Subcutaneous abdominal adipose tissue (tissue), 5 donors: Measurements from ENCODE around the gene KDM4B.

Experiments used
- H3K27ac ChIP-seq: one replicate; pipeline ENCODE4 v1.7.0; 2013; ENCODE audit warnings: low read depth, mild to moderate bottlenecking, inconsistent platforms, low read length, moderate library complexity
- H3K27me3 ChIP-seq, 5 donors: one replicate each; pipeline ENCODE4 v1.7.0; 2013; ENCODE audit warnings: low read length in 5 of 5, inconsistent platforms in 1 of 5; ENCODE audit not compliant: control insufficient read depth in 5 of 5, insufficient read depth in 4 of 5
- H3K36me3 ChIP-seq, 5 donors: one replicate each; pipeline ENCODE4 v1.7.0; 2013; ENCODE audit warnings: low read length in 5 of 5; ENCODE audit not compliant: control insufficient read depth in 5 of 5, insufficient read depth in 5 of 5
- H3K4me1 ChIP-seq, 5 donors: one replicate each; pipeline ENCODE4 v1.7.0; 2013; ENCODE audit warnings: low read length in 5 of 5, mild to moderate bottlenecking in 3 of 5, moderate library complexity in 1 of 5; ENCODE audit not compliant: control insufficient read depth in 5 of 5, insufficient read depth in 5 of 5
- H3K4me3 ChIP-seq, 5 donors: one replicate each; pipeline ENCODE4 v1.7.0; 2013; ENCODE audit warnings: low read length in 5 of 5, low read depth in 1 of 5
- H3K9ac ChIP-seq, 5 donors: one replicate each; pipeline ENCODE4 v1.7.0; 2013; ENCODE audit warnings: low read length in 5 of 5, mild to moderate bottlenecking in 4 of 5, moderate library complexity in 3 of 5
- H3K9me3 ChIP-seq, 5 donors: one replicate each; pipeline ENCODE4 v1.7.0; 2013; ENCODE audit warnings: low read length in 5 of 5; ENCODE audit not compliant: control insufficient read depth in 5 of 5
- donor health status: healthy.
- donor health status: healthy.
- donor health status: healthy.
- donor health status: healthy.
- donor health status: healthy.

KDM4B gene

DNA sequence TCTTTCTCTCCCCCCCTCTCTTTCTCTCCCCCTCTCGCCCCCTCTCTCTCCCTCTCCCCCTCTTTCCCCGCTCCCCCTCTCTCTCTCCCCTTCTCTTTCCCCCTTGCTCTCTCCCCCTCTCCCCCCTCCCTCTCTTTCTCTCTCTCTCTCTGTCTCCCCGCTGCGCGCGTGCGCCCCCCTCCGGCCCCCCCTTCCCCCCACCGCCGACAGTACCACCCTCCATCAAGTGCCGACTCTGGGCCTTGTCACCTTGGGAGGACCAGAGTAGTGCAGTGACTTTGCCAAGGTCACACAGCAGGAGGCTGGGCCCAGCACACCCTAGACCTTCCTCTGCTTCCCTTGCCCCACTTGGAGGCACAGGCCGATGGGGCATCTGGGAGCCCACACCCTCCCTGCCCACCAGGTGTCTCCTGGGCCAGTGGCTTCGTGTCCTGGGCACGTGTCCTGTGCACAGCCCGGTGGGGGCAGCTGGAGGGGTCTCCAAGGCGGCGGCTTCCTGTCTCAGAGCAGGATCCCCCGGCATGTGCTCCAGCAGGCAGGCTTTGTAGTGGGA is 121.6 kb downstream of the KDM4B start:
- Histone ChIP-seq H3K4me1 (peaks cover 0 to 21% (median 18%) of the 10 kb centered on the region in 5 donors), H3K4me3 (no peak overlapping the region), H3K9me3 (no peaks in the 10 kb centered on the region), H3K27me3 (no peaks in the 10 kb centered on the region), H3K9ac (no peak overlapping the region), H3K36me3 (peaks cover 0 to 55% (median 32%) of the 10 kb centered on the region in 5 donors), H3K27ac (no peak overlapping the region)

DNA sequence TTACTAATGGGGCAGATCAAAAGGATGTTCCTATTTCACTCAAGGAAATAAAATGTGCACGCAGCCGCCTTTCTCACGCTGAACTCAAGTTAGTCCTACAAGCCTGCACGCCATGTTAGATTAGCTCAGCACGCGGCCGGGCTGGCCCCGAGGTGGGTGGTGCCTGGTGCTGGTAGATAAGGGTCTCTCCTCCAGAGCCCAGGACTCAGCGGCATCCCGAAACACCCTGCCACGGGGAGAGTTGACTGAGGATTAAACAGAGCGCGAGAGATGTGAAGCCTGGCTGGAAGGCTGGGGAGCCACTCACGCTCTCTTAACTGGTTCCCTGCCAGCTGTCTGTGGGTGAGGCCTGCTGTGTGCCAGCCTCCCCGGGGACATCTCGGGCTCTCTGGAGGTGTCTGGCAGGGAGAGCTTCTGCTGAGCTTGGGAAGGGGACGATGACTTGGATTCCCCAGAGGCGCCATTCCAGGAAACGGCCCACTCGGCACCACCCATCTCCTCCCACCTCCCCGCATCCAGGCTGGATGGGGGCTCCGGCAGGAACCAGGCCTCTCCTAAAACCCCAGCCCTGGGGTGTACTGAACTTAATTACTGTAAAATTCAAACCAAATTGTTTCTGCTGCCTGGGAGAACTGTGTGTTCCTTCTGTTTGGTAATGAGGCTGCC is 122.2 kb downstream of the KDM4B start:
- H3K4me1 ChIP-seq, result peaks cover 0 to 21% (median 18%) of the 10 kb centered on the region in 5 donors
- H3K4me3 ChIP-seq, result no peak overlapping the region
- peak overlapping the region in 2 of 5 donors; percentile 13 to 49 for H3K9ac ChIP-seq
- H3K27me3 ChIP-seq, result no peaks in the 10 kb centered on the region
- H3K36me3 ChIP-seq, result peaks cover 0 to 50% (median 30%) of the 10 kb centered on the region in 5 donors
- no peaks in the 10 kb centered on the region for H3K9me3 ChIP-seq
- H3K27ac ChIP-seq, result no peak overlapping the region

DNA sequence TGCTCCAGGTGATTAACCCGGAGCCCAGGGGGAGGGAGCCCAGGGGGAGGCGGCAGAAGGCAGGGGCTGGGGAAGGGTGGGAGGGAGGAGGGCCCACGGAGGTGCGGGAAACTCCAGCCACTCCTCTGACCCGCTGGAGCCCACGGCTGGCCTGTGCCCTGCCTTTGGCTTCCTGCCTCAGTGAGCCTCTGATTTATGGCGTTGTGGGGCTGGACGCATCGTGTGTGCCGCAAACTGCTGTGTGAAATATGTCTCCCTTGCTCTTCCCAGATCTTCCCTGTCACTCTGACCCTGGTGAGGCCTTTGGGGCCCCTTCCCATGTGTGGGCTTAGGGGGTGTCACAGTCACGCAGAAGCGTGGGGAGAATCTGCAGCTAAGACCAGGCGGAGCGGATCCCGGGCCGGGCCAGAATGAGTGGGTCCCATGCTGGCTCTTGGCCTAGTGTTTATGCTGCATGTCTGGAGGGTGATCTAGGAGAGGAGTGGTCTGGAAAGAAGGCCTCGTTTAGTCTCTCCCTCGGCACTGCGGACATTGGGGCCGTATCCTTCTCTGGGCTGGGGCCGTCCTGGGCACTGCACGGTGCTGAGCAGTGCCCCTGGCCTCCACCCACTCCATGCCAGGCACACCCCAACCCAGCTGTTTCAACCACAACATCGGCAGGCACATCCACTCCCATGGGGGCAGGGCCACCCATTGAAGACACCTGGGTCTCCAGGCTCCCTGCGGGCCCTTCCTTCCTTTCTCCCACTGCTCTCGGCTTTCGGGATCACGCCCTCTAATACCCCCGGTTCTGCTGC is 123.0 kb downstream of the KDM4B start:
- Histone ChIP-seq H3K4me3 (no peak overlapping the region), H3K27ac (no peak overlapping the region), H3K9ac (peak overlapping the region in 1 of 5 donors; percentile 49), H3K27me3 (no peaks in the 10 kb centered on the region), H3K9me3 (no peaks in the 10 kb centered on the region), H3K36me3 (peaks cover 0 to 47% (median 23%) of the 10 kb centered on the region in 5 donors), H3K4me1 (peaks cover 0 to 21% (median 18%) of the 10 kb centered on the region in 5 donors)

DNA sequence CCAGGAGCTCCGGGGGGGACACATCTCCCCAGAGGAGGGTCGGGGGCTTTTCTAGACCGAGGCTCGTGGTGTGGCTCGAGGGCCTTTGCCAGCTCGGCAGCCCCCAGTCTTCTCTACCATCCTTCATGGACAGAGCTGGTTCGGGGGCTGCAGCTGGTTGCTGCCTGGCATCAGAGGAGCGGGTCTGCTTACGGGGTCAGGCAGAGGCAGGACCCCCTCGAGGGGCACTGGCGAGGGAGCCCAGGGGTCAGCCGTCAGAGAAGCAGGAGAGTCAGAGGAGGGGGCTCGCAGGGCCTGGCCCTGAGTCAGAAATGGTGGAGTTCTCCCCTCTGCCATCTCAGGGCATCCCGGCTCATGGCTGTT is 123.5 kb downstream of the KDM4B start:
- H3K4me3 ChIP-seq, result no peak overlapping the region
- peaks cover 0 to 21% (median 18%) of the 10 kb centered on the region in 5 donors for H3K4me1 ChIP-seq
- no peak overlapping the region for H3K9ac ChIP-seq
- H3K27ac ChIP-seq, result no peak overlapping the region
- H3K9me3 ChIP-seq, result peaks cover 0 to under 1% (median 0%) of the 10 kb centered on the region in 5 donors
- no peaks in the 10 kb centered on the region for H3K27me3 ChIP-seq
- H3K36me3 ChIP-seq, result peaks cover 0 to 44% (median 20%) of the 10 kb centered on the region in 5 donors

DNA sequence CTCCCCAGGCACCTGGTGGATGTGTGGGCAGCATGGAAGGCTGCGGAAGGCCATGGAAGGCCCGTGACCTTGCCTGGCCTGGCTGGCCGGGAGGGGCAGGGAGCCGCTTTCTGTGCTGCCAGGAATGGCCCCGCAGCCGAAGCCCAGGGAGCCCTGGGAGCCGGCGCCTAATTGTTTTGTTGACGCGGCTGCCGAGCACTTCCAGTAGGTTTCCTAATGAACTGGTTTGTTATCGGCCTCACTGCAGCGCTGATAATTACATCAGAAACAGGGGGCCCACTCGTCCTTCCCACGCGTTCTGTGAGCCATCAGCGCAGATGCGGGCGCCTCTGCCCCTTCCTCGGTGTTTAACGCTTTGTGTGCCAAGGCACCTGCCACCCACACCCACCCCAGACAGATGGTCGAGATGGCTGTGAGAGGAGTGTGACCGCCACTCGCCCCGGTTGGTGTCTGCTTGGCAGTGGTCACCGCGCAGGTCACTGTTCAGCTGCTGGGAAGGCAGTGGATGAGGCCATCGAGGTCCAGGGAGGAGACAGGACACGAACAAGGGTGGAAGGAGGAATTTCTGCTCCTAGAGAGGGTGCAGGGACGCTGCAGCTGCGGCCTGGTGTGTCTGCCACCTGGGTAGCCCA is 124.5 kb downstream of the KDM4B start:
- Histone ChIP-seq H3K27ac (no peak overlapping the region), H3K9ac (no peak overlapping the region), H3K4me1 (peaks cover 0 to 21% (median 18%) of the 10 kb centered on the region in 5 donors)

DNA sequence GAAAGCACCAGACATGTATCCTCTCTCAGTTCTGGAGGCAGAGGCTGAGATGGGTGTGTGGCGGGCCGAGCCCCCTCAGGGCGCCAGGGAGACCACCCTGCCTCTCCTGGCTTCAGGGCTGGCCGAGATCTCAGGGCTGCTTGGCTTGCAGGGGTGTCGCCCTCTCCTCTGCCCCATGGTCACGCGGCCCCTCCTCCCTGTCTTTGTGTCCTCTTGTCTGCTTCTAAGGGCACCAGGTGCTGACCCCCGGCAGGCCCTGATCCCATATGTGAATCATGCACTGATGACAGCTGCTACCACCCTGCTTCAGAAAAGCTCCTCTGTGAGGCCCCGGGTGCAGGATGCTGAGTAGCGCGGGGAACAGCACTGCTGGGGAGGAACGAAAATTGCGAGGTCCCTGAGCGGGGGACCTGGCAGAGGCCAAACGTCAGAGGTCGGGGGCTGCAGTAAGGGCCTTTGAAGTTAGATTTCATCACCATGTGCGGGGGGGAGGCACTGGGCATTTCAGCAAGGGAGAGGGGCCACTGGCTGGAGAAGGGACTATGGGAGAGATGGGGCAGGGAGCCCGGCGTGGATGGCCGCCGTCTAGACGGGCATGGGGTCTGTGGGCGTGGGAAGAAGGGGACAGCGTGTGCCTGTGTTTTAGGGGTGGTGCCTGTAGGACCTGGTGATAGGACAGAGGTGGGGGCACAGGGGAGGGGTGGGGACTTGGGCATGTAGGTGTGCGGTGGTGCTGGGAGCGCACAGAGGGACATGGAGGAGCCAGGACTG is 125.2 kb downstream of the KDM4B start:
- Histone ChIP-seq H3K4me3 (no peak overlapping the region), H3K4me1 (peaks cover 0 to 21% (median 18%) of the 10 kb centered on the region in 5 donors), H3K9ac (no peak overlapping the region), H3K27ac (no peak overlapping the region), H3K9me3 (peaks cover 0 to 14% (median 8%) of the 10 kb centered on the region in 5 donors), H3K27me3 (no peaks in the 10 kb centered on the region), H3K36me3 (peaks cover 0 to 42% (median 20%) of the 10 kb centered on the region in 5 donors)

More for the DNA sequence above, 124.5 kb downstream of the KDM4B start:
- Histone ChIP-seq H3K36me3 (peaks cover 0 to 43% (median 17%) of the 10 kb centered on the region in 5 donors), H3K9me3 (peaks cover 0 to 7% (median 3%) of the 10 kb centered on the region in 5 donors), H3K4me3 (no peak overlapping the region), H3K27me3 (no peaks in the 10 kb centered on the region)

DNA sequence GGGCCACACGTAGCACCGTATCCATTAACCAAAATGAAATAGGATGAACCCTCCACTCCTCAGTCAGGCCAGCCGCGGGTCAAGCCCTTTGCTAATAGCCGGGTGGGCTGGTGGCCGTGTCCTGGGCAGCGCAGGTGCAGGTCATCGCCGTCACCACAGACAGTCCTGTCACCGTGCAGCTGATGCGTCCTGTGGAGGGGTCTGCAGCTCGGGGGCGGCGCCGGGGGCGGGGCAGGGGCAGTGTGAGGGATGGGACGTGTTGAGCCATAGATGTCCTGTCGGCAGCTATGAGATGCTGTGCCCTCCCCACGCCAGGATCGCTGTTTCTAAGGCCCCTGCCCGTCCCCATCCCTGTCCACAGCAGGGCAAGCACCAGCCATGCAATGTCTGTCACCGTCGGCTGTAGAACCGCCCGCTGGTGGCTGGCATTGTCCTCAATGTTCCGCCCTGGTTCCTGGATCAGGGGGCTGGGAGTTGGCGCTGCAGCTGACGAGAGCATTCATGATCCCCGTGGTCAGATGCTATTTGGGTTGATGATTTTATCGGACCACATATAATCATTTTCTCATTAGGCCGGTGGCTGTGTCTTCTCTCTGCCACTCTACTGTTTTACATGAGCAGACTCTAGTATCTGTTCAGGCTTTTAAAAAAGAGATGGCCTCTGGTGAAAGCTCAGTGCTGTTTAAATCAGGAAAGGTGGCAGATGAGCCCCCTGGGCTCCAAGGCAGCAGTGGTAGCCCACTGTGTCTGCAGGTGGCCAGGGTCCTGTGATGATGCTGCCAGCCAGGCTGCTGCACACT is 126.1 kb downstream of the KDM4B start:
- Histone ChIP-seq H3K27ac (no peak overlapping the region), H3K9ac (no peak overlapping the region), H3K9me3 (peaks cover 5 to 23% (median 16%) of the 10 kb centered on the region in 5 donors), H3K4me1 (peaks cover 0 to 21% (median 18%) of the 10 kb centered on the region in 5 donors), H3K4me3 (no peak overlapping the region), H3K36me3 (peaks cover 0 to 48% (median 24%) of the 10 kb centered on the region in 5 donors), H3K27me3 (no peaks in the 10 kb centered on the region)

DNA sequence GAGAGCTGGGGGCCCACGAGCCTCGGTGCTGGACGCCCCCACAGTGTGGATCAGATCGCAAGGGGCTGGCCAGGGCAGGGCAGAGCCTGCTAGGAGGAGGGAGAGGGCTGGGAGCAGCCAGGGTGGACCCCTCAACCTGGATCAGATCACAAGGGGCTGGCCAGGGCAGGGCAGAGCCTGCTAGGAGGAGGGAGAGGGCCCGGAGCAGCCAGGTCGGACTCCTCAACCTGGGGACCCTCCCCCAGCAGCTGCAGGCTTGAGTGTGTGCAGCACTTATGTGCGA is 126.6 kb downstream of the KDM4B start:
- H3K9me3 ChIP-seq, result peaks cover 7 to 24% (median 19%) of the 10 kb centered on the region in 5 donors
- H3K9ac ChIP-seq, result no peak overlapping the region
- no peak overlapping the region for H3K27ac ChIP-seq
- H3K4me1 ChIP-seq, result peaks cover 0 to 21% (median 18%) of the 10 kb centered on the region in 5 donors
- peaks cover 0 to 48% (median 24%) of the 10 kb centered on the region in 5 donors for H3K36me3 ChIP-seq
- H3K4me3 ChIP-seq, result no peak overlapping the region
- no peaks in the 10 kb centered on the region for H3K27me3 ChIP-seq

DNA sequence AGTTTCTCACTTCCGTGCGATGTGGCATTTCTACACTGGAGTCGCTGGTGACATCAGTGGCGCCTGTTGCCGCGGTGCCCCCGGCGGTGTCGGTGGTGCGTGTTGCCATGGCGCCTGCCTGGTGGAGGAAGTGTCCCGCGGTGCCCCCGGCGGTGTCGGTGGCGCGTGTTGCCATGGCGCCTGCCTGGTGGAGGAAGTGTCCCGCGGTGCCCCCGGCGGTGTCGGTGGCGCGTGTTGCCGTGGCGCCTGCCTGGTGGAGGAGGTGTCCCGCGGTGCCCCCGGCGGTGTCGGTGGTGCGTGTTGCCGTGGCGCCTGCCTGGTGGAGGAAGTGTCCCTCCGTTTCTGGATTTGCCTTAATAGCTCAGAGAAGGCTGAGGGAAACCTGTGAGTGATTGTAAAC is 127.6 kb downstream of the KDM4B start:
- Histone ChIP-seq H3K4me1 (peaks cover 0 to 11% (median 8%) of the 10 kb centered on the region in 5 donors), H3K9me3 (peaks cover 7 to 24% (median 19%) of the 10 kb centered on the region in 5 donors), H3K27ac (no peak overlapping the region), H3K9ac (no peak overlapping the region), H3K27me3 (no peaks in the 10 kb centered on the region), H3K36me3 (peaks cover 0 to 44% (median 24%) of the 10 kb centered on the region in 5 donors), H3K4me3 (no peak overlapping the region)
